OCI-LY7 (cell line): ENCODE measurements around the gene UTP20.

Source experiments
- CTCF ChIP-seq: fragments of 200-600 bp; sonication (generic); conservative IDR thresholded peaks from 2 replicates; pipeline ENCODE4 v1.5.1; 2014; ENCODE audit warnings: mild to moderate bottlenecking, antibody characterized with exemption, low read length, moderate library complexity, mixed read lengths
- EZH2phosphoT487 ChIP-seq: fragments of 200-600 bp; sonication (generic); IDR thresholded peaks from 2 replicates; pipeline ENCODE4 v1.6.1; 2018; ENCODE audit warnings: low read depth, borderline replicate concordance, mild to moderate bottlenecking, mixed run types, antibody characterized with exemption, low read length, moderate library complexity, mixed read lengths

GRCh38 chr12:101298426-101298825, 18.5 kb downstream of the UTP20 start:
- TF ChIP-seq CTCF (no peak), EZH2phosphoT487 (no peak)
